NCI-H1048 (cell line): ENCODE data around the gene CLMN.
"Not testable (repeated sequence)": the region's sequence is repeated elsewhere in the genome, so short reads cannot be mapped to it uniquely, and the experiment has no call there.

Experiments used
- DNase-seq: peaks from one replicate; lab custom pipeline; 2025; lab: John Stamatoyannopoulos, UW

CLMN gene

DNA sequence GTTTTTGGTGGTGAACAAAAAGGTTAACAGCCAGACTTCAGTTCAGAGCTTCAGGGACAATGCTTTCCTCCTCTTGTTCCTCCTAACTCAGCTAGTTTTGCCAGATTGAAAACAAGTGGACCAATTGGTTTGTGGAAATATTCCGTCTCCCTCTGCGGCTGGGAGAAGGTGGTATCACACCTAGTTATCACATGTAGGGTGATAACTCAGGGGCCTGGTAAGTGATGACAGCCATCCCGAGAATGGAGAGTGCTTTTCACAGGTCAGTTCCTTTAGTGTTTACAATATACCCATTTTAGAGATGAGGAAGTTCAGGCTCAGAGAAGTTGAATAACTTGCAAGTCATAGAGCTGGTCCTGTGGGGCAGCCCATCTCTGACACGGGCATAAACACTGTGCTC lies 101.7 kb downstream of the CLMN start:
- DNase-seq: no peak

DNA sequence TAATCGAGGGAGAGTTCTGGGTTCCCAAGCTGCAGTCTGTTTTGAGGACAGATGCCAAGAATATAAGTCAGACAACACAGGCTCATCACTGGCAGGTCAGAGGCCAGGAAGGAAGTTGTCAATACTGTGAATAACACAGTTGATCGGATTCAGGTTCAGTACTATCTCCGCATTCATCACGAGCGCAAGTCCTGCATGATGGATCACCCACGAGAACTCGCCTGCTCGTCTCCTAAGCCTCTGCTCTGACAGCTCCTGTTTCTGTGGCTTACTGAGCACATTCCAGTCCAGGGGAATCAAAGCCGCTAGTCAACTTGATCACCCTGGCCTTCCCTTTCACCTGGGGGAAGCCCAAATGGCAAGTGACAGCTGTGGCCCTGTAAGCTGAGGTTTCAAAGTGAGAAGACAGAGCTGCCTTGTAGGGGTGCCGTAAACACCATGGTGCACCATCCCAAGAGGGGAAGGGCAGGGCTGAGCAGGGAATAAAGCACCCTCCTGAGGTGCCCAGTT lies 102.3 kb downstream of the CLMN start:
- DNase-seq: no peak

GRCh38 chr14:95216008-95216407 lies 103.7 kb downstream of the CLMN start:
- no peak for DNase-seq

DNA sequence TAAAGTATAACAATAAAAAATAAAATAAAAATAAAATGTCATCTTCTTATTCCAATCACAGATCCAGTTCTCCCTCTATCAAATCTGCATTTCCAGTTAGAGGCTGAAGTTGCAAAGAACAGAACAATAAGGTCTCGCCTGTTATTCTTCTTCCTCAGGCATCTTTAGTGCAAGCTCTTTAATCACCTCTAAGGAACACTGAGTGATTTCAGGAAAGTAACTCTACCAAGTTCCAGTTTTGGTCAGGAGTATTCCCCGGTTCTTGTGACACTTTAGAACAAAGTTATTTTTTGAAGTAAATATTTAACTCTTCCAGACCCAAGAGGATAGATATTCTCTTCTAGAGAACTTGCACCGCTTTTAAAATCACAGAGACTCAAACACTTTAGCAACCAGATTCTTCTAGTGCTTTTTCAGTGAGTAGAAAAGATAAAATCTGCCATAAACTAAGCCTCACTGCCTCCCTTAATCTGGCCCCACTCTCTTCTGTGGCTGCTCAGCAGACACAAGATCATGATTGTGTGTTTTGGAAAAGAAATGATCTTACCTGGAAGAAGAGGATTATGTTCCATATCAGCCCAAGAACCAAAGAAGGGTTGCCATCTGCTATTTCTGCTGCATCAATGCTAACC lies 104.5 kb downstream of the CLMN start:
- DNase-seq: no peak

GRCh38 chr14:95213774-95214173 lies 105.9 kb downstream of the CLMN start:
- no peak for DNase-seq

DNA sequence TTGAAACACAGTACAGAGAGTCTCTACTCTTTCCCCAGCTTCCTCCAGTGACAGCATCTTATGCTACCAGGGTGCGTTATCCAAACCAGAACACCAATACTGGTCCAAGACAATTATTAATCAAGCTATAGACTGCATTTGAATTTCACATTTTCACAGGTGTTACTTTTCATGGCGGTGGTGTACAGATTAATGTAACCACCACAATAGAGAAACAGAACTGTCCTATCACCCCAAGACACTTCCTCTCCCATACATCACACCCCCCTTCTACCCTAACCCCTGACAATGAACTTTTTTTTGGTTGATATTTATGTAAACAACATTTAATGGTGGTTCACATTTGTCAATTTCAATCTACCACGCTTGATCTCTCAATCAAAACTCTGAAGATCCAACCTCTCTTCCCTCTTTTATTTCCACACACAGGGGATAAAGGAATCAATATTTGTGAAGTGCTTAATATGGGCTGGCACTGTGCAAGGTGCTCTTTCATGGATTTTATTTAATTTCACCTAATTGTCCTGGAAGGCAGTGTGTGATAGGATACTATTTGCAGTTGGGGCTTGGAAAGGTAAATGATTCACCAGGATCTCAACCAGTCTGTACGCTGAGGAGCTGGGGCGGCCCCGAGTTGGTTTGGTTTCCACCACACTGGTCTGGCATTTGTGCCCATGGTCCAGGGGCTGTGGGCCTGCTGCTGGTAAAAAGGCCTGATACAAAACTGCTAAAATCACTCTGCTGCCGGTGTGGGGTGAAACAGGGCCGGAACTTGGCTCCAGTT lies 107.8 kb downstream of the CLMN start:
- DNase-seq: no peak

DNA sequence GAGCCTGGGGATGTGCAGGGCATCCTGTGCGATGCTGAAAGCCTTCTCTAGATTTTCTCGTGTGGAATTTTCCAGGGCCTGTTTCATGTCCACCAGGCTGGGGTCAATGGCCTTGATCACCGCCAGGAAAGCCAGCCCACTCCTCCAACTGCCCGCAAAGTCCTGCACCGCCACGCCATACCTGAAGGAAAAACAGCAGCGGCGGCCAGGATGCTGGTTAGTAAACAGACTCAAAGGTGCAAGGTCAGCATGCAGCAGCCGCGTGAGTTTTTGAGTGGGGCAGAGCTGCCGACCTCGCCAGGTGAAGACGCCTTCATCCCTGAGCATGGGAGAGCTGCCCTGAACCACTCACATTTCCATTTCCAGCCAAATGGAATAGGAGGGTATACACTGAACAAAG lies 109.0 kb downstream of the CLMN start:
- no peak for DNase-seq

GRCh38 chr14:95208598-95208997 lies 111.1 kb downstream of the CLMN start:
- no peak for DNase-seq

GRCh38 chr14:95207475-95208233 lies 112.1 kb downstream of the CLMN start:
- DNase-seq: no peak

GRCh38 chr14:95206534-95206933 lies 113.2 kb downstream of the CLMN start:
- no peak for DNase-seq

GRCh38 chr14:95204705-95205104 lies 115.0 kb downstream of the CLMN start:
- DNase-seq: no peak

DNA sequence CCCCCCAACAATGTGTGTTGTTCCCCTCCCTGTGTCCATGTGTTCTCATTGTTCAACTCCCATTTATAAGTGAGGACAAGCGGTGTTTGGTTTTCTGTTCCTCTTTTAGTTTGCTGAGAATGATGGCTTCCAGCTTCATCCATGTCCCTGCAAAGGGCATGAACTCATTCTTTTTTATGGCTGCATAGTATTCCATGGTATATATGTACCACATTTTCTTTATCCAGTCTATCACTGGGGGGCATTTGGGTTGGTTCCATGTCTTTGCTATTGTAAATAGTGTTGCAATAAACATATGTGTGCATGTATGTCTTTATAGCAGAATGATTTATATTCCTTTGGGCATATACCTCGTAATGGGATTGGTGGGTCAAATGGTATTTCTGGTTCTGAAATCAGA lies 118.0 kb downstream of the CLMN start:
- not testable (repeated sequence) for DNase-seq

DNA sequence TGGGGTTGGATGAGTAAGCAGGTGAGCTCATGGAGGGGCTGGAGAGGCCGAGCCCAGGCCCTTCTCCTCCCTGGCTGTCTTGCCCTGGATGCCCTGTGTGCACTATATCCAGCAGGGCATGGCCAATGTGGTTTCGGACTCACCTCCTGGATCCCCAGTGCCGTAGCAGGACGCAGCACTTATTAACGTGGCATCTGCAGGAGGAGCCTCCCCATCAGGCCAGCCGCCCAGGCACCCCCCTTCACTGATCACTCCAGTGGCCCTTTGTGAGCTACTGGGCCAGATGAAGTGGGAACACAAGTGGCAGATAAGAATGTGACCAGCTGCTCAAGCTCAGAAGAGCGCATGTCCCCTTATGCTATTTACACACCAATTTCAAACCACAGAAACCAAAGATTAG lies 119.3 kb downstream of the CLMN start:
- no peak for DNase-seq

DNA sequence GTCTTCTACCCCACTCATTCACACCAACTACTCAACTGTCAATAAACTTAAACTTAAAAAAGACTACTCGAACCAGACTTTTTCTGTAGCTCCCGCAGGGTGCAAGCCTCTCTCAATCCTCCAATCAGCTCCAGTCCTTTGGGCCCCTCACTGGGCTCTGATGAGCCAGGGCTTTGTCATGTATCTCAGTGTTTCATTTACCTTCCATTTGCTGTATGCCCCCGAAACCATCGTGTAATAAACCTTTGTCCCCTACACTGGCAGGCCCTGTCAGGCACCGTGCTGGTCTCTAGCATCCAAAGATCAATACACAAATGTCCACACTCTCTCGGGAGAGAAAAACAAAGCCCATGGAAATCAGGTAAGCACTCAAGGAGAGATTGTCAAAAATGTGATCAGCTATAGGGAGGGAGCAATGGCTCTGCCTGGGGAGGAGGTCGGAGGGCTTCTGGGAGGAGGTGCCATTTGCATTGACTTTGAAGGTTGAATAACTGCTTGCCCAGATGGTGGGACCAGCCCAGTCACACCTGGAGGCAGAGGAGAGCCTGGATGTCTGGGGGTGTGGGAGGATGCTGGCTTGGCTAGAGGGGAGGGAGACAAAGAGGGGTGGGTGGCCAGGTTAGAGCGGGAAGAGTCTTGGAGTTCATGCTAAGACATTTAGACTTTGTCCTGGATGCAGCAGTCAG lies 120.3 kb downstream of the CLMN start:
- no peak for DNase-seq

- no peak for DNase-seq
These were observed 121.4 kb downstream of the CLMN start for GRCh38 chr14:95198320-95198719.

DNA sequence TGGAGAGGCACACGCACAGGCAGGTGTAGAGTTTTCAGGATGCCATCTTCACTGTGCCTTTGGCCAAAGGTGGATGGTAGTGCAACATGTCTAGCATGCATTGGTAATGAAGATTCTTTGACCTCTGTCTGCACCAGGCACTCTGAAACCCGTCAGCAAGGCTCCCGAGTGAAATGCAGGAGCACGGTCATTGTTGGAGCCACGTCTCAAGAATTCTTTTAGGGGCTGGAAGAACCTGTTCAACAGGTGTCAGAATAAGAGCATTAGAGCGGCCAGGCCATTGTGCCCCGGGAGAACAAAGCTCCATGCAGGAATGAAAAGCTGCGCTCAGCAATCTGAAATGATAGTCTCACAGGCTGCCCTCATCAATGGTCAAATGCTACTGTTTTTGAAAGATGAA lies 122.2 kb downstream of the CLMN start:
- DNase-seq: no peak

DNA sequence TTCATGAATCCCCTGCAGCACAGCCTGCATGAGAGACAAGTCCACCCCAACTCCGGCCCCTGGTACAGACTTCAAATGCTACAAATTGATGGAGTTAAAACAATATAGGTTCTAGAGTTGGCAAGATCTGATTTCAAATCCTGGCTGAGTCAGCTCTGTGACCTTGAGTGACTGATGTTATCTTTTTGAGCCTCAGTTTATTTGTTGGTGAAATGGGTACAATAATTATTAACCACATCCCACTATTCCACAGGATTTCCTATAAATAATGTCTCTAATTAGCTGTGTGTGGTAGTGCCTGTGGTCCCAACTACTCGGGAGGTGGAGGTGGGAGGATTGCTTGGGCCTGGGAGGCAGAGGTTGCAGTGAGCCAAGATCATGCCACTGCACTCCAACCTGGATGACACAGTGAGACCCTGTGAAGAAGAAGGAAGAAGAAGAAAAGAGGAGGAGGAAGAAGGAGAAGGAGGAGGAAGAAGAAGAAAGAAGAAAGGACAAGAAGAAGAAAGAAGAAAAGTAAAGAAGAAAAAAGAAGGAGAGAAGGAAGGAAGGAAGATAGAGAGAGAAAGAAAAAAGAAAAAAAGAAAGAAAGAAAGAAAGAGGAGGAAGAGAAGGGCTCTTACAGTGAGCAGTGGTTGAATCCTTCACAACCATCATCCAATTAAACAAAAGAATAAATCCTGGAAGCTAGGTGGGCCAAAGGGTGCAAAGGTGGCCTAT lies 122.7 kb downstream of the CLMN start:
- DNase-seq: no peak

- DNase-seq: no peak
These were observed 123.4 kb downstream of the CLMN start for GRCh38 chr14:95196268-95196667.

- no peak for DNase-seq
These were observed 124.7 kb downstream of the CLMN start for GRCh38 chr14:95195031-95195430.

- no peak for DNase-seq
These were observed 126.6 kb downstream of the CLMN start for GRCh38 chr14:95193081-95193480.

- DNase-seq: no peak
These were observed 127.4 kb downstream of the CLMN start for GRCh38 chr14:95192311-95192710.
